Naive thymus-derived CD8-positive, alpha-beta T cell (primary cell): ENCODE results near the gene FLNC. TPM values are rescaled to one million over a fixed set of nuclear protein-coding genes. Genes with fewer than 3 reads are reported as not detected.

Source experiments
- ATAC-seq, 2 donors: fragments of 150-1000 bp; cut with Tn5 transposase in 1 of 2; sonication (Bioruptor Pico), chemical (Tn5 transposase) in 1 of 2; 1 replicate in 1 of 2; 2 replicates in 1 of 2; pipeline ENCODE4 v1.10.0; 2021; ENCODE audit warnings: mild to moderate bottlenecking in 2 of 2, moderate library complexity in 2 of 2
- POLR2A ChIA-PET: fragments of 350-600 bp; sonication (Branson Sonifier 250); formaldehyde crosslinking; loops from one replicate; lab custom pipeline; 2021; ENCODE audit warnings: antibody characterized with exemption; lab: Charles Lee
- DNase-seq, 10 donors: peaks; one replicate each; pipeline versions ENCODE4 v3.0.0 to v3.0.0-alpha.2; 2020 to 2022
- H3K27ac Mint-ChIP-seq, 10 donors: one replicate each; pipeline ENCODE4 v1.8.0; 2020 to 2022; ENCODE audit warnings: mild to moderate bottlenecking in 10 of 10, mixed read lengths in 10 of 10, moderate library complexity in 4 of 10, inconsistent platforms in 1 of 10
- H3K27me3 Mint-ChIP-seq, 5 donors: one replicate each; pipeline ENCODE4 v1.8.0; 2021 to 2022; ENCODE audit warnings: mixed read lengths in 5 of 5
- H3K36me3 Mint-ChIP-seq, 3 donors: one replicate each; pipeline ENCODE4 v1.8.0; 2020 to 2022; ENCODE audit warnings: mixed read lengths in 3 of 3, mild to moderate bottlenecking in 2 of 3, inconsistent platforms in 1 of 3
- H3K4me1 Mint-ChIP-seq, 4 donors: one replicate each; pipeline ENCODE4 v1.8.0; 2021 to 2022; ENCODE audit warnings: mixed read lengths in 4 of 4
- H3K4me3 Mint-ChIP-seq, 10 donors: one replicate each; pipeline ENCODE4 v1.8.0; 2020 to 2022; ENCODE audit warnings: mild to moderate bottlenecking in 10 of 10, mixed read lengths in 10 of 10, moderate library complexity in 6 of 10, inconsistent platforms in 1 of 10
- H3K9me3 Mint-ChIP-seq, 9 donors: one replicate each; pipeline ENCODE4 v1.8.0; 2020 to 2022; ENCODE audit warnings: mixed read lengths in 9 of 9, mild to moderate bottlenecking in 3 of 9, inconsistent platforms in 1 of 9, moderate library complexity in 1 of 9
- polyA plus RNA-seq, 3 donors: library from polyadenylated mRNA; unstranded; fragments of 300-500 nt; fragmentation: Illumina TruSeq; gene quantifications; one replicate each; pipeline ENCODE4 v1.2.3, GENCODE V29; 2021
- total RNA-seq, 8 experiments: library from RNA in 2 of 8; stranded (reverse) in 2 of 8; gene quantifications; one replicate each; pipeline ENCODE4 v1.2.3 and lab custom pipeline; 2021 to 2026

FLNC gene
- total and polyA plus RNA-seq, 5 experiments from 2014 or later = 0.01 TPM; not detected in 4

GRCh38 chr7:128865996-128866877 lies 36.0 kb downstream of the FLNC start:
- ATAC-seq (no peak), DNase-seq (no peak)
- peaks cover 0 to 13% (median 3%) of the 10 kb centered on the region in 3 donors for H3K36me3 Mint-ChIP-seq
- no peak overlapping the region for H3K27ac Mint-ChIP-seq
- H3K27me3 Mint-ChIP-seq = peaks cover 0 to 3% (median 0%) of the 10 kb centered on the region in 5 donors
- POLR2A ChIA-PET = no interaction called here
- peak overlapping the region in 3 of 10 donors; percentile 5 to 62 (median 7) for H3K4me3 Mint-ChIP-seq
- H3K9me3 Mint-ChIP-seq = no peaks in the 10 kb centered on the region
- H3K4me1 Mint-ChIP-seq = peaks cover 27 to 55% (median 45%) of the 10 kb centered on the region in 4 donors

GRCh38 chr7:128867241-128867640 lies 37.0 kb downstream of the FLNC start:
- Mint-ChIP-seq H3K4me1 (peaks cover 24 to 52% (median 42%) of the 10 kb centered on the region in 4 donors), H3K27me3 (peaks cover 0 to 3% (median 0%) of the 10 kb centered on the region in 5 donors), H3K36me3 (peaks cover 0 to 13% (median 3%) of the 10 kb centered on the region in 3 donors), H3K9me3 (no peaks in the 10 kb centered on the region), H3K4me3 (peak overlapping the region in 6 of 10 donors; percentile 3 to 64 (median 30)), H3K27ac (peak overlapping the region in 3 of 10 donors; percentile 7 to 71 (median 10))
- ATAC-seq = no peak
- POLR2A ChIA-PET = interaction anchor here (0.6 to 0.7 kb wide), 2 partner anchors 35 to 1144 kb away, joined by 4 to 9 read pairs; no protein-coding TSS in a partner anchor
- no peak for DNase-seq

- Mint-ChIP-seq H3K4me3 (peak overlapping the region; percentile 12 to 80 (median 62)), H3K27me3 (peaks cover 0 to under 1% (median 0%) of the 10 kb centered on the region in 5 donors), H3K4me1 (peaks cover 19 to 46% (median 34%) of the 10 kb centered on the region in 4 donors), H3K36me3 (peaks cover 0 to 13% (median 3%) of the 10 kb centered on the region in 3 donors), H3K27ac (peak overlapping the region in 1 of 10 donors; percentile 13), H3K9me3 (no peaks in the 10 kb centered on the region)
- ATAC-seq (no peak), DNase-seq (no peak)
- POLR2A ChIA-PET = interaction anchor here (0.6 to 0.7 kb wide), 2 partner anchors 36 to 1143 kb away, joined by 4 to 9 read pairs; no protein-coding TSS in a partner anchor
These were observed 37.8 kb downstream of the FLNC start for GRCh38 chr7:128867842-128868623.

GRCh38 chr7:128868624-128869137 lies 38.5 kb downstream of the FLNC start:
- ATAC-seq (no peak), DNase-seq (no peak)
- peaks cover 18 to 41% (median 28%) of the 10 kb centered on the region in 4 donors for H3K4me1 Mint-ChIP-seq
- H3K27me3 Mint-ChIP-seq = peaks cover 0 to 2% (median 0%) of the 10 kb centered on the region in 5 donors
- peak overlapping the region; percentile 56 to 80 (median 69) for H3K4me3 Mint-ChIP-seq
- no peaks in the 10 kb centered on the region for H3K9me3 Mint-ChIP-seq
- no peak overlapping the region for H3K27ac Mint-ChIP-seq
- peaks cover 0 to 13% (median 3%) of the 10 kb centered on the region in 3 donors for H3K36me3 Mint-ChIP-seq
- POLR2A ChIA-PET = interaction anchor here (1.0 kb wide), 1 partner anchor 10 kb away, joined by 3 read pairs; no protein-coding TSS in a partner anchor

- Mint-ChIP-seq H3K4me3 (peak overlapping the region; percentile 59 to 80 (median 69)), H3K27me3 (peaks cover 0 to 2% (median 0%) of the 10 kb centered on the region in 5 donors), H3K4me1 (peaks cover 17 to 36% (median 25%) of the 10 kb centered on the region in 4 donors), H3K27ac (no peak overlapping the region), H3K9me3 (no peaks in the 10 kb centered on the region), H3K36me3 (peaks cover 0 to 13% (median 3%) of the 10 kb centered on the region in 3 donors)
- peak; percentile 84 to 85 for ATAC-seq
- POLR2A ChIA-PET = interaction anchor here (0.6 to 1.0 kb wide), 2 partner anchors 10 to 40 kb away, joined by 3 read pairs; no protein-coding TSS in a partner anchor
- peak; percentile 14 to 68 (median 42) for DNase-seq
These were observed 39.1 kb downstream of the FLNC start for GRCh38 chr7:128869138-128869943.

- peak overlapping the region; percentile 72 to 91 (median 82) for H3K4me3 Mint-ChIP-seq
- ATAC-seq = peak; percentile 39 to 44
- H3K4me1 Mint-ChIP-seq = peaks cover 17 to 32% (median 21%) of the 10 kb centered on the region in 4 donors
- H3K36me3 Mint-ChIP-seq = peaks cover 0 to 13% (median 3%) of the 10 kb centered on the region in 3 donors
- H3K27ac Mint-ChIP-seq = peak overlapping the region in 4 of 10 donors; percentile 29 to 82 (median 58)
- no peaks in the 10 kb centered on the region for H3K9me3 Mint-ChIP-seq
- POLR2A ChIA-PET = interaction anchor here (0.6 kb wide), 1 partner anchor 41 kb away, joined by 3 read pairs; no protein-coding TSS in a partner anchor
- H3K27me3 Mint-ChIP-seq = peaks cover 0 to 2% (median 0%) of the 10 kb centered on the region in 5 donors
- DNase-seq = peak in 3 of 10 donors; percentile 17 to 28 (median 28)
These were observed 39.7 kb downstream of the FLNC start for GRCh38 chr7:128869944-128870285.

- Mint-ChIP-seq H3K27me3 (peaks cover 0 to 2% (median 0%) of the 10 kb centered on the region in 5 donors), H3K9me3 (no peaks in the 10 kb centered on the region), H3K27ac (peak overlapping the region in 2 of 10 donors; percentile 37 to 72), H3K4me3 (peak overlapping the region in 9 of 10 donors; percentile 10 to 91 (median 80)), H3K4me1 (peaks cover 9 to 22% (median 12%) of the 10 kb centered on the region in 4 donors), H3K36me3 (peaks cover 0 to 2% (median 0%) of the 10 kb centered on the region in 3 donors)
- DNase-seq = no peak
- ATAC-seq = no peak
- POLR2A ChIA-PET = no interaction called here
These were observed 40.8 kb downstream of the FLNC start for GRCh38 chr7:128871050-128871449.

GRCh38 chr7:128872394-128872824 lies 42.2 kb downstream of the FLNC start:
- no peak overlapping the region for H3K27ac Mint-ChIP-seq
- no peaks in the 10 kb centered on the region for H3K9me3 Mint-ChIP-seq
- POLR2A ChIA-PET = no interaction called here
- peaks cover 7 to 14% (median 11%) of the 10 kb centered on the region in 4 donors for H3K4me1 Mint-ChIP-seq
- DNase-seq = no peak
- no peak for ATAC-seq
- no peak overlapping the region for H3K4me3 Mint-ChIP-seq
- peaks cover 0 to 2% (median 0%) of the 10 kb centered on the region in 3 donors for H3K36me3 Mint-ChIP-seq
- H3K27me3 Mint-ChIP-seq = peaks cover 0 to 2% (median 0%) of the 10 kb centered on the region in 5 donors

GRCh38 chr7:128873234-128873633 lies 43.0 kb downstream of the FLNC start:
- no peak for DNase-seq
- ATAC-seq = no peak
- peak overlapping the region in 1 of 10 donors; percentile 53 for H3K27ac Mint-ChIP-seq
- H3K36me3 Mint-ChIP-seq = no peaks in the 10 kb centered on the region
- peaks cover 0 to 2% (median 0%) of the 10 kb centered on the region in 5 donors for H3K27me3 Mint-ChIP-seq
- H3K9me3 Mint-ChIP-seq = no peaks in the 10 kb centered on the region
- peaks cover 4 to 14% (median 7%) of the 10 kb centered on the region in 4 donors for H3K4me1 Mint-ChIP-seq
- POLR2A ChIA-PET = no interaction called here
- H3K4me3 Mint-ChIP-seq = no peak overlapping the region

GRCh38 chr7:128874140-128875031 lies 44.2 kb downstream of the FLNC start:
- no peak for DNase-seq
- peak overlapping the region in 1 of 10 donors; percentile 53 for H3K27ac Mint-ChIP-seq
- no peaks in the 10 kb centered on the region for H3K36me3 Mint-ChIP-seq
- H3K4me3 Mint-ChIP-seq = peak overlapping the region in 1 of 10 donors; percentile 29
- no peak for ATAC-seq
- no peaks in the 10 kb centered on the region for H3K9me3 Mint-ChIP-seq
- peaks cover 4 to 6% (median 6%) of the 10 kb centered on the region in 4 donors for H3K4me1 Mint-ChIP-seq
- peaks cover 0 to 2% (median 0%) of the 10 kb centered on the region in 5 donors for H3K27me3 Mint-ChIP-seq
- POLR2A ChIA-PET = no interaction called here
